Ishikawa (cell line): ENCODE measurements around the gene BRS3.

ENCODE experiments used
- CEBPB ChIP-seq: IDR thresholded peaks from 2 replicates; pipeline ENCODE4 v1.6.1; 2012
- CREB1 ChIP-seq: IDR thresholded peaks from 2 replicates; pipeline ENCODE4 v1.6.1; 2012; ENCODE audit warnings: low read depth
- EP300 ChIP-seq: IDR thresholded peaks from 2 replicates; pipeline ENCODE4 v1.6.1; 2012; ENCODE audit warnings: borderline replicate concordance
- RAD21 ChIP-seq: IDR thresholded peaks from 2 replicates; pipeline ENCODE4 v1.6.1; 2012; ENCODE audit warnings: low read depth
- TAF1 ChIP-seq: IDR thresholded peaks from 2 replicates; pipeline ENCODE4 v1.6.1; 2012; ENCODE audit warnings: low read depth, mild to moderate bottlenecking
- TEAD4 ChIP-seq: IDR thresholded peaks from 2 replicates; pipeline ENCODE4 v1.6.1; 2012
- USF1 ChIP-seq: IDR thresholded peaks from 2 replicates; pipeline ENCODE4 v1.6.1; 2012
- YY1 ChIP-seq: IDR thresholded peaks from 2 replicates; pipeline ENCODE4 v1.6.1; 2012; ENCODE audit warnings: low read depth

- no peak for TF ChIP-seq CREB1
- TF ChIP-seq EP300 = no peak
- no peak for TF ChIP-seq TAF1
- TF ChIP-seq RAD21 = no peak
- no peak for TF ChIP-seq YY1
- no peak for TF ChIP-seq USF1
- TF ChIP-seq TEAD4 = no peak
- no peak for TF ChIP-seq CEBPB
Observed at GRCh38 chrX:136438192-136438591, 49.6 kb upstream of the BRS3 start.
